Mononuclear cell (primary cell): Measurements from ENCODE around the gene CAMK1D. TPM values are rescaled to one million over a fixed set of nuclear protein-coding genes. Genes with fewer than 3 reads are reported as not detected.
"Not testable (repeated sequence)": the region's sequence is repeated elsewhere in the genome, so short reads cannot be mapped to it uniquely, and the experiment has no call there.

Source experiments
- H3K27me3 ChIP-seq: 2 replicates; pipeline ENCODE4 v1.6.0; 2011; ENCODE audit warnings: low read length, control low read depth; ENCODE audit not compliant: insufficient read depth
- H3K4me1 ChIP-seq: 2 replicates; pipeline ENCODE4 v1.5.1; 2011; ENCODE audit warnings: mild to moderate bottlenecking, low read length, control low read depth; ENCODE audit not compliant: insufficient read depth
- H3K4me3 ChIP-seq: 2 replicates; pipeline ENCODE4 v1.5.1; 2011; ENCODE audit warnings: mild to moderate bottlenecking, low read length, moderate library complexity
- H3K9me3 ChIP-seq: 2 replicates; pipeline ENCODE4 v1.5.1; 2011; ENCODE audit warnings: low read depth, mild to moderate bottlenecking, control low read depth, low read length
- total RNA-seq: library from RNA; depleted of rRNA; stranded (reverse); fragments of >200 nt; gene quantifications from one replicate; pipeline ENCODE4 v1.2.3, GENCODE V29; 2012

The CAMK1D gene
- total RNA-seq, 1 donor, result 11.0 TPM

- Histone ChIP-seq H3K27me3 (no peaks in the 10 kb centered on the region), H3K9me3 (no peaks in the 10 kb centered on the region), H3K4me1 (no peaks in the 10 kb centered on the region), H3K4me3 (no peak overlapping the region)
Observed at GRCh38 chr10:12710594-12711349, 361.4 kb downstream of the CAMK1D start.

GRCh38 chr10:12711350-12711708 lies 362.0 kb downstream of the CAMK1D start:
- H3K9me3 ChIP-seq, result no peaks in the 10 kb centered on the region
- no peaks in the 10 kb centered on the region for H3K4me1 ChIP-seq
- H3K27me3 ChIP-seq, result no peaks in the 10 kb centered on the region
- no peak overlapping the region for H3K4me3 ChIP-seq

GRCh38 chr10:12712293-12712983 lies 363.1 kb downstream of the CAMK1D start:
- H3K4me3 ChIP-seq, result no peak overlapping the region
- no peaks in the 10 kb centered on the region for H3K27me3 ChIP-seq
- H3K4me1 ChIP-seq, result no peaks in the 10 kb centered on the region
- no peaks in the 10 kb centered on the region for H3K9me3 ChIP-seq

GRCh38 chr10:12712984-12713316 lies 363.6 kb downstream of the CAMK1D start:
- H3K27me3 ChIP-seq, H3K4me1 ChIP-seq, H3K9me3 ChIP-seq, H3K4me3 ChIP-seq: not testable (repeated sequence)

GRCh38 chr10:12716042-12716441 lies 366.7 kb downstream of the CAMK1D start:
- Histone ChIP-seq H3K4me3 (no peak overlapping the region), H3K9me3 (no peaks in the 10 kb centered on the region), H3K4me1 (peaks cover 8% of the 10 kb centered on the region), H3K27me3 (no peaks in the 10 kb centered on the region)

- H3K27me3 ChIP-seq, result no peaks in the 10 kb centered on the region
- H3K4me3 ChIP-seq, result no peak overlapping the region
- peaks cover 8% of the 10 kb centered on the region for H3K4me1 ChIP-seq
- no peaks in the 10 kb centered on the region for H3K9me3 ChIP-seq
Observed at GRCh38 chr10:12717981-12718707, 368.8 kb downstream of the CAMK1D start.

GRCh38 chr10:12719365-12719764 lies 370.0 kb downstream of the CAMK1D start:
- no peaks in the 10 kb centered on the region for H3K9me3 ChIP-seq
- H3K4me1 ChIP-seq, result peaks cover 8% of the 10 kb centered on the region
- no peak overlapping the region for H3K4me3 ChIP-seq
- H3K27me3 ChIP-seq, result no peaks in the 10 kb centered on the region

GRCh38 chr10:12720217-12720981 lies 371.1 kb downstream of the CAMK1D start:
- H3K4me1 ChIP-seq, result peaks cover 8% of the 10 kb centered on the region
- H3K9me3 ChIP-seq, result no peaks in the 10 kb centered on the region
- H3K27me3 ChIP-seq, result no peaks in the 10 kb centered on the region
- no peak overlapping the region for H3K4me3 ChIP-seq

- Histone ChIP-seq H3K27me3 (no peaks in the 10 kb centered on the region), H3K4me1 (peaks cover 8% of the 10 kb centered on the region), H3K9me3 (no peaks in the 10 kb centered on the region), H3K4me3 (no peak overlapping the region)
Observed at GRCh38 chr10:12721334-12721733, 372.0 kb downstream of the CAMK1D start.

GRCh38 chr10:12723220-12723619 lies 373.9 kb downstream of the CAMK1D start:
- Histone ChIP-seq H3K4me3 (no peak overlapping the region), H3K4me1 (peaks cover 8% of the 10 kb centered on the region), H3K9me3 (no peaks in the 10 kb centered on the region), H3K27me3 (no peaks in the 10 kb centered on the region)

- Histone ChIP-seq H3K9me3 (no peaks in the 10 kb centered on the region), H3K4me1 (peaks cover under 1% of the 10 kb centered on the region), H3K4me3 (no peak overlapping the region), H3K27me3 (no peaks in the 10 kb centered on the region)
Observed at GRCh38 chr10:12724807-12725579, 375.6 kb downstream of the CAMK1D start.

GRCh38 chr10:12725580-12725888 lies 376.2 kb downstream of the CAMK1D start:
- not testable (repeated sequence) for H3K27me3 ChIP-seq, H3K4me3 ChIP-seq, H3K9me3 ChIP-seq, H3K4me1 ChIP-seq

- Histone ChIP-seq H3K4me3 (no peak overlapping the region), H3K27me3 (no peaks in the 10 kb centered on the region), H3K9me3 (no peaks in the 10 kb centered on the region), H3K4me1 (peaks cover 12% of the 10 kb centered on the region)
Observed at GRCh38 chr10:12726971-12727831, 377.9 kb downstream of the CAMK1D start.

GRCh38 chr10:12727832-12728215 lies 378.5 kb downstream of the CAMK1D start:
- Histone ChIP-seq H3K9me3 (no peaks in the 10 kb centered on the region), H3K4me1 (peaks cover 12% of the 10 kb centered on the region), H3K27me3 (no peaks in the 10 kb centered on the region), H3K4me3 (no peak overlapping the region)
